WERI-Rb-1 (cell line): ENCODE measurements around the gene WFDC13.

Experiments used
- DNase-seq: peaks from one replicate; pipeline ENCODE4 v3.0.0-alpha.2; 2020
- H3K27ac ChIP-seq: fragments of 250-450 bp; sonication (Bioruptor Pico); 2 replicates; pipeline ENCODE4 v1.5.1; 2020; ENCODE audit warnings: mild to moderate bottlenecking, moderate library complexity
- H3K27me3 ChIP-seq: fragments of 250-450 bp; sonication (Bioruptor Pico); 2 replicates; pipeline ENCODE4 v1.5.1; 2021; ENCODE audit warnings: mild to moderate bottlenecking, low read depth, moderate library complexity; ENCODE audit not compliant: insufficient read depth, severe bottlenecking
- H3K36me3 ChIP-seq: fragments of 250-450 bp; sonication (Bioruptor Pico); 2 replicates; pipeline ENCODE4 v1.5.1; 2020; ENCODE audit warnings: mild to moderate bottlenecking, moderate library complexity
- H3K4me3 ChIP-seq: 2 replicates; pipeline ENCODE4 v1.5.1; 2011; ENCODE audit warnings: low read depth, mild to moderate bottlenecking, control low read depth, low read length
- H3K9me3 ChIP-seq: fragments of 250-450 bp; sonication (Bioruptor Pico); 2 replicates; pipeline ENCODE4 v1.5.1; 2021; ENCODE audit warnings: mild to moderate bottlenecking, moderate library complexity; ENCODE audit not compliant: severe bottlenecking
- CTCF ChIP-seq: IDR thresholded peaks from 2 replicates; pipeline ENCODE4 v1.5.1; 2011; ENCODE audit warnings: low read depth, mild to moderate bottlenecking, control low read depth, inconsistent platforms, low read length

WFDC13 gene

GRCh38 chr20:45727044-45727443, 25.2 kb downstream of the WFDC13 start:
- Histone ChIP-seq H3K36me3 (no peaks in the 10 kb centered on the region), H3K9me3 (peaks cover 3% of the 10 kb centered on the region), H3K4me3 (no peak overlapping the region), H3K27ac (no peak overlapping the region), H3K27me3 (no peaks in the 10 kb centered on the region)
- DNase-seq = no peak
- TF ChIP-seq CTCF = no peak

GRCh38 chr20:45732199-45732598, 30.4 kb downstream of the WFDC13 start:
- Histone ChIP-seq H3K27me3 (no peaks in the 10 kb centered on the region), H3K36me3 (no peaks in the 10 kb centered on the region), H3K9me3 (peaks cover 8% of the 10 kb centered on the region), H3K4me3 (no peak overlapping the region), H3K27ac (no peak overlapping the region)
- TF ChIP-seq CTCF = no peak
- no peak for DNase-seq

GRCh38 chr20:45735552-45735951, 33.7 kb downstream of the WFDC13 start:
- Histone ChIP-seq H3K27ac (no peak overlapping the region), H3K27me3 (no peaks in the 10 kb centered on the region), H3K36me3 (no peaks in the 10 kb centered on the region), H3K4me3 (no peak overlapping the region), H3K9me3 (peaks cover 8% of the 10 kb centered on the region)
- no peak for DNase-seq
- no peak for TF ChIP-seq CTCF

- Histone ChIP-seq H3K36me3 (no peaks in the 10 kb centered on the region), H3K27ac (no peak overlapping the region), H3K27me3 (no peaks in the 10 kb centered on the region), H3K4me3 (no peak overlapping the region), H3K9me3 (peaks cover 8% of the 10 kb centered on the region)
- no peak for TF ChIP-seq CTCF
- DNase-seq = no peak
These were observed 34.1 kb downstream of the WFDC13 start for GRCh38 chr20:45735988-45736387.

GRCh38 chr20:45742596-45742995, 40.8 kb downstream of the WFDC13 start:
- H3K36me3 ChIP-seq = no peaks in the 10 kb centered on the region
- no peak for DNase-seq
- no peak overlapping the region for H3K27ac ChIP-seq
- TF ChIP-seq CTCF = no peak
- no peaks in the 10 kb centered on the region for H3K9me3 ChIP-seq
- no peaks in the 10 kb centered on the region for H3K27me3 ChIP-seq
- no peak overlapping the region for H3K4me3 ChIP-seq

GRCh38 chr20:45745015-45745414, 43.2 kb downstream of the WFDC13 start:
- no peak for TF ChIP-seq CTCF
- no peak for DNase-seq
- H3K4me3 ChIP-seq = no peak overlapping the region
- no peaks in the 10 kb centered on the region for H3K9me3 ChIP-seq
- no peaks in the 10 kb centered on the region for H3K27me3 ChIP-seq
- no peaks in the 10 kb centered on the region for H3K36me3 ChIP-seq
- no peak overlapping the region for H3K27ac ChIP-seq
